Measurements from ENCODE around the gene ABLIM2. TPM values are rescaled to one million over a fixed set of nuclear protein-coding genes. Genes with fewer than 3 reads are reported as not detected.

Gene ABLIM2
- total and polyA plus RNA-seq, 2 of the 13 experiments (the other 11 are each of a cell fraction or from before 2014, with no cell fraction given) = 0.20 to 0.37 TPM

- TF ChIP-seq MYNN (CRISPR knock-in tag; IDR thresholded peaks at IDR 0.05; ENCODE audit: low read depth) (no peak), ZNF557 (CRISPR knock-in tag; IDR thresholded peaks at IDR 0.05) (no peak), STAT5B (CRISPR knock-in tag; IDR thresholded peaks at IDR 0.05) (no peak), ASH2L (IDR thresholded peaks at IDR 0.05; ENCODE audit: insufficient read length, low read depth, low read length) (no peak), HIVEP1 (CRISPR knock-in tag; IDR thresholded peaks at IDR 0.05) (no peak), ZNF124 (CRISPR knock-in tag; IDR thresholded peaks at IDR 0.05) (no peak), ZNF362 (CRISPR knock-in tag; IDR thresholded peaks at IDR 0.05; ENCODE audit: borderline replicate concordance) (no peak), MAFK (conservative IDR thresholded peaks at IDR 0.05 in 1 of 2, IDR thresholded peaks at IDR 0.05 in 1 of 2; ENCODE audit: low read length in 2 of 2) (no peak), NAIF1 (CRISPR knock-in tag; IDR thresholded peaks at IDR 0.05; ENCODE audit: borderline replicate concordance) (no peak), BCLAF1 (IDR thresholded peaks at IDR 0.05) (no peak)
Measured at GRCh38 chr4:8175686-8176085, 17.1 kb upstream of the ABLIM2 start (continued).

DNA sequence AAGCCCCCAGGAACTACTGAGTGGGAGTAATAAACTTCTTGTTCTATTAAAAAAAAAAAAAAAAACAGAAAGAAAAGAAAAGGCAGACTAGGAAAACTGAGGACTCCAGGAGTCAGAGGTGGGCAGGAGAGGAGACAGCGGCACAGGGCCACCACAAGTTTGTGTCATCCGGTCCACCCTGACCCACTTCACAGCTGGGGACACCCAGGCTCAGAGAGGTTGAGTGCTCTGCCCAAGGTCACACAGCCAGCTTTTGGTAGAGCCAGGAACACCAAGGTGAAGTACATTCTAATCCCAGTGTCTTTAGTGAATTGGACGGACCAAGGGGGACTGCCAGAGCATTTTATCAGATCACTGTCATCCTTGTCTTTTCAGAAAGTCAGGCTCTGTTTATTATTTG lies 16.4 kb upstream of the ABLIM2 start:
- Histone ChIP-seq H3K36me3 (replicated peaks in 1 of 2; ENCODE audit: control insufficient read depth in 1 of 2, insufficient read depth in 2 of 2, low read length in 2 of 2) (no peaks in the 10 kb centered on the region), H3K27me3 (ENCODE audit: control insufficient read depth in 1 of 2, insufficient read depth in 2 of 2, low read length in 2 of 2) (peaks cover 10 to 43% of the 10 kb centered on the region in 2 experiments; a peak in 3 of 5 replicates), H3K79me2 (ENCODE audit: insufficient read depth, low read length) (no peaks in the 10 kb centered on the region), H3K4me1 (ENCODE audit: insufficient read depth, low read length) (peaks cover 21% of the 10 kb centered on the region), H3K9ac (ENCODE audit: insufficient read depth, low read depth, low read length) (no peak overlapping the region), H4K20me1 (ENCODE audit: insufficient read depth, low read length) (no peaks in the 10 kb centered on the region), H3K4me3 (replicated peaks in 1 of 3; ENCODE audit: insufficient read depth in 1 of 3, low read depth in 2 of 3, low read length in 3 of 3) (no peak overlapping the region), H3K9me3 (ENCODE audit: low read length) (no peaks in the 10 kb centered on the region), H3K4me2 (ENCODE audit: low read depth, low read length) (no peak overlapping the region), H3K27ac (ENCODE audit: extremely low read length, insufficient read depth, low read length) (no peak overlapping the region), H2AFZ (ENCODE audit: low read length) (no peak overlapping the region)
- FAIRE-seq (no peak), DNase-seq (ENCODE audit: low spot score) (no peak), ATAC-seq (no peak)
- intact Hi-C loops (cut with micrococcal nuclease; ENCODE audit: unreplicated experiment) (no loop called here), in situ Hi-C loops (cut with HindIII; ENCODE audit: extremely low pct_ligation_motif_present, low pct_unique_long_range_greater_than_20kb) (no loop called here)
- 86% methylated on average over 2 of the region's 3 CpGs for WGBS (ENCODE audit: low lambda C conversion rate)
- CTCF ChIA-PET (ENCODE audit: low intra/inter-chr PET ratio, low total read pairs) = no interaction called here
- POLR2A ChIA-PET = no interaction called here
- no TSS peak for BruUV-seq (replicated peaks)
- no peak for TF ChIP-seq HES4 (CRISPR knock-in tag; IDR thresholded peaks at IDR 0.05; ENCODE audit: borderline replicate concordance)
- peak; percentile 95 for TF ChIP-seq ZNF768 (CRISPR knock-in tag; IDR thresholded peaks at IDR 0.05)

Measured in HepG2 (cell line).